AML-193 (cell line): ENCODE results near the gene GNAT3.

Experiments
- DNase-seq, 2 experiments: peaks; one replicate each; lab custom pipeline; 2025; lab: John Stamatoyannopoulos, UW

GNAT3 gene

DNA sequence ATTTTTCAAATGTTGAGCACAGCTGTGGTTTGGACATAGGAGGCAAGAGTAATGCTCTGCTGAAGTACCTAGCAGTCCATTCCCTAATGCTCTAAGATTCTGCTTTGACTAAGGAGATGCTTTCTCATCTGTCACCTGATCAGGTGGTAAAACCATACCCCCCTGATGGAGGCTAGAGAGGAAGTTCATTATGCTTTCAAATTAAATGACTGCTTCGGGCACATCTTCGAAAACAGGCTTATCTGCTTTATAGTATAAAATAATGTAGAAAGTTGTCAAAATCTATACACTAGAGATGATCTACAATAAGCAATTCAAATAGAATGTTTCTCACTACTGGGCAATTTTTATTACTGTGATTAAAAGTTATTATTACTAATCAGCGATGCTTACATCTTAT lies at the start of gene GNAT3:
Gene GNAT3 (minus strand): TSS at position 101 of the 400 bp plus-strand sequence. CDS start 138 bp downstream, outside the sequence.
- DNase-seq, result no peak

DNA sequence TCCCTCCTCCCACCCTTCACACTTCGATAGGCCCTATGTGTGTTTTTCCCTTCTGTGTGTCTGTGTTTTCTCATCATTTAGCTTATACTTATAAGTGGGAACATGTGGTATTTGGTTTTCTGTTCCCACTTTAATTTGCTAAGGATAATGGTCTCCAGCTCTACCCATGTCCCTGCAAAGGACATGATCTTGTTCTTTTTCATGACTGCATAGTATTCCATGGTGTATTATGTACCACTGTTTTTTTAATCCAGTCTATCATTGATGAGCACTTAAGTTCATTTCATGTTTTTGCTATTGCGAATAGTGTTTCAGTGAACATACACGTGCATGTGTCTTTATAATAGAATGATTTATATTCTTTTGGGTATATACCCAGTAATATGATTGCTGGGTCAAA lies 46.3 kb upstream of the GNAT3 start:
- no peak for DNase-seq

DNA sequence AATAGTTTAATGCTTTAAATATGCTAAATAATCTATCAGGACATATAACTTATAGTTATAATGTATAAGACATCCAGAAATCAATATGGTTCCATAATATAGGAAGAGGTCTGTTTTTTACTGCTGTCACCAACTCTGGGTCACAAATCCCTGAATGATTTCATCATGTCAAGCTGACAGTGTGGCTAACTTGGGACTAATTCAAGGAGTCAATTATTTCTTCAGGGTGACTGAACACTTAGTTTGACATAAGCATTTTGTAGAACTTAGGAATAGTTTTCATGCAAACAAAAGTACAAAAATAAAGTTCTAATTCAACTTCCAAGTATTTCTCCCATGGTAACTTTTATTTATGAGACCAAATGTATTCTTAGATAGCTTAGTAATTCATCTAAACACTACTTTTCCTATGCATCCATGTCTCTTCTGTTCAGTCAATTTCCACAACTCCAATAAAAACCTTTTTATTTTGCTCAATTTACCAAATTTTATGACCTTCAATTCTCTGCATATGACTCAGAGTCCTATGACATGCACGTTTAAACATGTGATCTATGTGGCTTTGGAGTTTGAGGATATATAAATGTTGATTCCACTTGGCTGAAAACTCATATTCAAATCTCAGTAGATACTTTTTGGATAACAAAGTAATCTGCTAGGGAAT lies 40.3 kb upstream of the GNAT3 start:
- DNase-seq, result no peak

DNA sequence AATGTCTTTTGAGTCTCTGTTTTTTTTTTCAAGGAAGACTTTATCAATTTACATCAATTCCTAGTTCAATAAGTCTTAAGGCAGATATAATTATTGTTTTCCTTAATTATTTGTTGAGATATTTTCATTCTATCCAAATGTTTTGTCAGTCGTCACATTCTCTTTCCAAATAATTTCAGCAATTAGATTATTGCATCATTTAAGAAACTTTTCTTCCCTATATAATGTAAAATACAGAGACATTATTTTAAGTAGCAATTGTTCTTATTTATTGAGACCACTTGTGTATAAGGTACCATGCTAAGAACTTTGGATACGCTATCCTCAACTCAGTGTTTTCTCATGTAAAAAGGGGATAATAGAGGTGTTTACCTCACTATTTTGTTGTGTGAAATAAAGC lies 38.1 kb upstream of the GNAT3 start:
- no peak for DNase-seq

DNA sequence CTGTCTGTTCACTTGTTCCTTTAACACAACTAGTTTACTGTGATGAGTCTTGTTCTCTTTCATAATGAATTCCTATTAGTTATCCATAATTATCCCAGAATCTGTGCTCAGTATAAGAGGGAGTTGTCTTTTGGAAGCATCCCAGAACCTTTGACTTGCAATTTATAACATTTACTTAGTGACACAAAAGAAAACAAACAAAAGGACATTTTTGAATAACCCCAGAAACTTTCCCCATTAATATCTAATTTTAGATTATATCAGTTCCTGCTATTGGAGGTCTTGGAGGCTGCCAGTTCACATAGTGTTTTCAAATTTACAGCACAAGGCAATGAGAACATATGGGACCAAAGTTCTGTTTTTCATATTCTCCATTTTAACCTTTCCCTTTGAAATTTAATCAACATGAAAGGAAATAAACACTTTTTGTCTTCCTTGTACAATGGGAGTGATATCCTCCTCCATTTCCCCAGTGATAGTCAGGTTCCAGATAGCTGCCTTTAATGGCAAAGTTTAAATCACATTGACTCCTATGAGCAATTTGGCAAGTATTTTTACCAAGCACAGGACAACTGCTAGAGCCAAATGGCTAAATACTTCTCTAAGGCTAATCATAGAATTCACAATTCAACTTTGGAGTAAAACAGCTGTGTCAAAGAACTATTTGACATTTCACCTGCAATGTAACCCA lies 37.1 kb upstream of the GNAT3 start:
- no peak for DNase-seq

DNA sequence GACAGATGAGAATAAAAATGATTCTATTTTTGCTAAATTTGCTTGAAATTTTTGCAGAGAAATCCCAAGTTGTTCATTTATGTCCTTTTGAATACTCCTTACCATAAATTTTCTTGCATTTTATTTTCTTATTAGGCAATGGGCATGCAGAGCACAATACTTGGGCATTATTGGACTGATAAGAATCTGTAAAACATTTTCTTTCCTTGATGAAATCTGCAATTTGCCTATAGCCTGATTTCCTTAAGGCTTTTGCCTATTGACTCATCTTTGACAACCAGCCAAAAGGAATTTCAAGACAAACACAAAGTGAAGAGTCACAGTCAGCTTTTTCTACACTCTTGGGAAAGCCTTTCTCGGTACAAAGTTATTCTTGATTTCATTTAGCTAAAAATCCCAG lies 30.5 kb upstream of the GNAT3 start:
- no peak for DNase-seq

DNA sequence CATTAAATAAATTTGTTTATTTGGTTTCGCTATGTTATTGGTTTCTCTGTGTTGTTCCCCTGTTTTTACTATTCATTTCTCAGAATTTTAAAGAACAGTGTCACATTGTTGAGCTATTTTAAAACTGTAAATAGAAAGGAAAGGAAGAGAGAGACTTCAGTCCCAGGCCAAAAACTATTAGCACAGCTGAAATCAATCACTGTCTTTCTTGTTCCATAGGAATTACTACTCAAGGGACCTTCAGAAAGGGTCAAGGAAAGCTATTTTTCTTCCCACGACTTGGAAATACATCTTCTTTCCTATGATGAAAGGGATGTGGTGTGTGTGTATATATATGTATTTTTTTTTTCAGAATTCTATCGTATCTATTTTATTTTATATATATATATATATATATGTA lies 29.0 kb upstream of the GNAT3 start:
- no peak for DNase-seq

DNA sequence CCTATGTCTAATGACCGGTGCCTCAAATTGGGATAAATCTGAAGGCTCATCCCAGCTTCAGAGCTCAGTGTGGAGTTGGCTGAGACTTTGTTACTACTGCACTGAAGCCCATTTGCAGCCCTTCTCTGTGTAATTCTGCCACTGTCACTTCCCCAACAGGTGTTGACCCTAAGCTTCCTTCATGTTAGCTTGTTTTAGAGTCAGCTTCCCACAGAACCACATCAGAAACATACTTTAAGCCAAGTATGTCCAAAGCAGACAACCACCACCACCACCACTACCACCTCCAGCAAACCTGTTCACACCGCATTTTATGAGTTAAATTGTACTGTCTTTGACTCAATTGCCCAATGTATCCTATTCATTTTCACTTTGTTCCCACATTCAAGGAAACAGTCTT lies 25.2 kb upstream of the GNAT3 start:
- no peak for DNase-seq

DNA sequence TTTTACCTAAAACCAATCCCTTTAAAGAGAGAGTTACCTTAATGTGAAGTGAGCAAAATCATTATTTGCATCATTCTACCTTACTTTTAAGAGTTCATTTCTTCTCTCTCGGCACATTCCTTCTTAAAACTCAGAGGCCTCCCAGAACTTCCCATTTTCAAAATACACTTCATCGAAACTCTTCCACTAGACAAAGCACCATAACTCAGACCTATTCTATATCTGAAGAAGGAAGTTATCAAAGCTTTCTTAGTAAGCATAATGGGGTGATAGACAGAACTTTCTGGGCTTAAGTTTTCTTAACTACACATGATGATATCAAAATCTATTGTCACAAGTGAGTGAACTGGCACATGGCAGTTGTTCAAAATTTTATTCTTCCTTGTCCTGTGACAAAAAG lies 24.6 kb upstream of the GNAT3 start:
- no peak for DNase-seq

DNA sequence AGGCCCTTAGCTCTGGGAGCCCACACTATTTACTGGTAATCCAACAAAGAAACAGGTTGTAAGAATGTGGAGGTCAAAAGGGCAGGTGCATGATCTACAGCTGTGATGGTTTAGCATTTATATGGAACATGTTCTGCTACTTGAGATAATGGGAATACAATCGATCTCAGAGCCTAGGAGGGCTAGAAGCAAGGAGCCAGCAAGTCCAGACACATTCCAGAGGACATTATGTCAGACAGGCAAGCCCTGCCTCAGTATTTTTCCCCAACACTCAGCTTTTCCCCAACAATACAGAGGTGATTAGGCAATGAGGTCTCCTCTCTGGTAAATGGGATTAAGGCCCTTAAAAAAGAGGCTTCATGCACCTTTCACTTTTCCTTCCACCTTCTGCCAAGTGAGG lies 21.4 kb upstream of the GNAT3 start:
- no peak for DNase-seq

DNA sequence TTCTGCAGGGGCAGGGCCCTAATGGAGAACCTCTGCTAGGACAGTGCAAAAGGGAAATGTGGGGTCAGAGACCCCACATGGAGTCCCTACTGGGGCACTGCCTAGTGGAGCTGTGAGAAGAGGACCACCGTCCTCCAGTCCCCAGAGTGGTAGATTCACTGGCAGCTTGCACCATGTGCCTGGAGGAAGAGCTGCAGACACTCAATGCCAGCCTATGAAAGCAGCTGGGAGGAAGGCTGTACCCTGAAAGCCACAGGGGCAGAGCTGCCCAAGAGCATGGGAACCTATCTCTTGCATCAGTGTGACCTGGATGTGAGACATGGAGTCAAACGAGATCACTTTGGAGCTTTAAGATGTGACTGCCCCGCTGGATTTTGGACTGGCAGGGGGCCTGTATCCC lies 20.3 kb upstream of the GNAT3 start:
- DNase-seq, result no peak

DNA sequence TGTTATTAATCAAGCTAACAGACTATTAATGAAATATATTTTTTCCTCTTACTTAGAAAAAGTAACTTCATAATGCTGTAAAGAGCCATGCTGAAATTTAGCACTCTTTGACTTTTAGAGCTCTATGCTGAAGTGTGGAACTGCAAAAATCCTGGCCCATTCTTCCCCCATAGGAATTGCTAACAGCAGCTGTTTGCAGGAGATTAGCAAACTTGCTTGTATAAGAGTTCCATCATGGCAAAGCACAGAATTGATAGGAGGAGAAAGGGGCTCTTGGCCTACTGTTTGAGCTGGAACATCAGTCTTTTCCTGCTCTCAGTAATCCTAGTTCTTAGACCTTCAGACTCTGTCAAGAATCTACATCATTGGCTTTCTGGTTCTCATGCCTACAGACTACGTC lies 18.3 kb upstream of the GNAT3 start:
- DNase-seq, result no peak

DNA sequence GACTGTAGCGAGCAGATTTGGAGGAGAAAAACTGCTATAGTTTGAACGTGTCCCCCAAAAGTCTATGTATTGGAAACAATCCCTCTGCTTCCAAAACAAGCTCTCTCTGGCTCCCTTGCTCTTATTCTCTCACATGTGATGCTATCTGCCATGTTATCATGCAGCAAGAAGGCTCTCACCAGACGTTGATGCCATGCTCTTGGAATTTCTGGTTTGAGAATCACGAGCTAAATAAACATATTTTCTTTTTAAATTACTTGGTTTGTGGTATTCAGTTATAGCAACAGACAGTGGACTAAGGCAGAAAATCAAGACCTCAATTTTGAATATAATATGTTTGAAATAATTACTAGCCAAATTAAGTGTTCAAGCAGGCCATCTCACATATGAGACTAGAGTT lies 17.5 kb upstream of the GNAT3 start:
- DNase-seq, result no peak

DNA sequence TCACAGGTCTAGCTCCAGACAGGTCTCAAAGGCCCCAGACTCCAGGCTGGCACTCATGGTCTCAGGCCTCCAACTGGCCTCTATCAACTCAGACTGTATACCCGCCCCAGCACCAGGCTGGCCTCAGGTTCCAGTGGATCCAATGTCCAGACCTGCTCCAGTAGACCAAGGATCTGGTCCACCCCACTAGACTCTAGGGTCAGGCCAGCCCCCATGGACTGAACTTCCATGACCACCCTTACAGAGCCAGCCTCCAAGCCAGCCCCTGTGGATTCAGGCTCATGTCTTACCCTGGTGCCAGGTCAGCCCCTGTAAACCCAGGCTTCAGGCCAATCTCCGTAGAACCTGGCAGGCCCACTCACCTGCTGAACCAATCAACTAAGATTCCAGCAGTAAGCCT lies 16.8 kb upstream of the GNAT3 start:
- no peak for DNase-seq

DNA sequence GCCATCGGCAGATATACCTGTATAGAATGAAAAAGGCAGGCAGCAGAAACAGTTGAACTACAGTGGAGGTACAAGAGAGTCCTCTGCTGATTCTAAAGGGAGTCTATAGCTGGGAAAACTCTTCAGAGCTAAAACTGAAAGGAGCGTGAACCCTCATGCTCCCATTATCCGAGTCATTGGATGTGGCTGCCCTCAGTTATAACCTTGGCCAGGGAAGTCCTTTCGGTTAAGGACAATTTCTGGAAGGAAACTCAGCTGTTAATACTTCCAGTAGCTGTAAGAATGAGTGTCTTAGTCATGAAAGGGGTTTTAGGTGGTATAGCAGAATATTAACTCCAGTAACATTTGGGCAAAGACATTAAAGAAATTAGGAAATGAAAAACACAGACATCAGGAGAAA lies 14.6 kb upstream of the GNAT3 start:
- DNase-seq, result no peak

DNA sequence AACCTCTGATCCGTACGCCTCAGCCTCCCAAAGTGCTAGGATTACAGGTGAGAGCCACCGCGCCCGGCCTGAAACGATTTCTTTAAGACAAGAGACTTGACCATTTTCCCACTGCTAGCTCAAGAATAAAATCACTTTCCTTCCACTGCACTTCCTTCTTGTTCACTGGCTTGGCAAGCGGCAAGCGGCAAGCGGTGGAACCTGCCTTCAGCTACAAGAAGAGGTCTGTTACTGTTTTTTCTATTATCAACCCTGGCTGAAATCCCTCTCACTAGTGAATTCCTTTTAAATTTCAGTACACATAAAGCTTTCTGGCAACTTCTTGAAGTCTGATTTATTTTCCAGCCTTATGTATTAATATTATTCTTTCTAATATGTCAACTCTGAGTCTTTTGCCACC lies 12.8 kb upstream of the GNAT3 start:
- no peak for DNase-seq

DNA sequence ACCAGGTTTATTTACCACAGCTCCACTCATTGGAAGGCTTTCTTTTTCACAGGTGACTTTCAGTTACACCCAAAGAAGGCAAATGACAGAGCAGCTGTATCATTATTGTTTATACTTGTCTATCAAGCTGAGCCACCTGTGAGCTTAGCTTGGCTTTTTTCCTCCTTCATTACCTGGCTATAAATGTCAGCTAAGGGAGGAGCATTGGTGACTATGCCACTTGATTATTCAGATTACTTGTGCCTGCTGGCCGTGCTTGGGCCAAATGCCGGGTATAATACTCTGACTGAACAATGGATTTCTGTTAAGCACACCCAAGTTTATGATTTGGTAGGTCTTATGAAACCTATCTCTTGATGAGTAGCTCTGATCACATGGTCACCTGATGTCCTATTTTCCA lies 9.9 kb upstream of the GNAT3 start:
- no peak for DNase-seq

DNA sequence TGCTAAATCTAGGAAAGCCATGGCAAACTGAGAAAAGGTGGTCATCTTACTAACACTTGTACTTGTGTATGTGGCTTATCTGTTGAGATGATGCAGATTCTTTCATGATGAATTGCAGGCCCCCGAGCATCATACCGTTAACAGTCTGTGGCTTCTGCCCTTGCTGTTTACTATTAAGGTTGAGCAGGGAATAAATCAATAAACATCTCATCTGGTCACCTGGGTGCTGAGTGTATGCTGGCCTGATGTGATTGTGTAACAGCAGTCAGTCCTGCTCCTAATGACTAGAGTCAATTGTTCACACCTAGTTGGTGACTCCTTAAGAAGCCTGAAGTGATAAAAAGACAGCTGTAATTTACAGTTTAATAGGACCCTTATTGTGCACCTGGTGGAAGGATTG lies 8.3 kb upstream of the GNAT3 start:
- DNase-seq, result no peak

DNA sequence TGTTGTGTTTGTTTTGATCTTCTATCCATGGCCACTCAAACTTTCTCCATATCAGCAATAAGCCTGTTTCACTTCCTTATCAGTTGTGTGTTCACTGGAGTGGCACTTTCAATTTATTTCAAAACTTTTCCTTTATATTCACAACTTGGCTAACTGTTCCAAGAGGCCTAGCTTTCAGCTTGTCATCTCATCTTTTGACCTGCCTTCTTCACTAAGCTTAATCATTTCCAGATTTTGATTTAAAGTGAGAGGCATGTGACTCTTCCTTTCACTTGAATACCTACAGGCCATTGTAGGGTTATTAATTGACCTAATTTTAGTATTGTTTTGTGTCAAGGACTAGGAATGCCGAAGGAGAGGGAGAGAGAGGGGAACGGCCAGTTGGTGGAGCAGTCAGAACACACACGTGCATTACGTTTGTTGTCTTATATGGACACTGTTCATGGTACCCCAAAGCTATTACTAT lies 5.5 kb upstream of the GNAT3 start:
- no peak for DNase-seq

DNA sequence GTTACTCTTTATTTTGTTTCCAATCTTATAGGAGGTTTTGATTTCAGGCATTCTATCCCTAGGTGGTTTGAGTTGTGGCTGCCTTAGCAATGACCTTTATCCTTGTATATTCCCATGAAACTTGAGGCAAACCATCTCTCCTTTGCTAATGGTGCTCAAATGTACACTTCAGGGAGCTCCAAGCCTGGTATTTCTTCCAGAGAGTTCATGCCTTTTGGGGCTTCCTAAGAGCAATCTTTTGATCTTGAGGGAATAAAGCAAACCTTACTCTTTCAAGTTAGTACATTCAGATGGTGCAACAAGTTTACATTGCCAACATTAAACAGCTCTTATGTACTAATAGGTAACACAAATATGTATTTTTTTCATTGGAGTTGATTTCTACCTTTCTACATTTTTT lies 3.4 kb upstream of the GNAT3 start:
- DNase-seq, result no peak

DNA sequence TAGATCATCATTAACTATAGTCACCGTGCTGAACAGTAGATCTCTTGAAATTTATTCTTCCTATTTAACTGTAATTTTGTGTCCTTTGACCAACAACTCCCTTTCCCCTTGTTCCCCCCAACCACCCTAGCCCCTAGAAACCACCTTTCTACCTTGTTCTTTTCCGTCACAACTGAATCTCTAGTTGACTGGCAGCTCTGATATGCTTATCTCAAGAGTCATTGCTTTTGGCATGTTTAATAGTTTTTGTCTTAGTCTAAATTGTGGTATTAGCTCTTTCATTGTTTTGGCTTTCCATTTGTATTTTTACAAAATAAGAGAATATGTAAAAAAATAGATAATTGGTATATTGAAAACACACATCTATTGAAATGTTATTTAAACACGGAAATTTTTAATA lies 1.8 kb downstream of the GNAT3 start:
- DNase-seq, result no peak

DNA sequence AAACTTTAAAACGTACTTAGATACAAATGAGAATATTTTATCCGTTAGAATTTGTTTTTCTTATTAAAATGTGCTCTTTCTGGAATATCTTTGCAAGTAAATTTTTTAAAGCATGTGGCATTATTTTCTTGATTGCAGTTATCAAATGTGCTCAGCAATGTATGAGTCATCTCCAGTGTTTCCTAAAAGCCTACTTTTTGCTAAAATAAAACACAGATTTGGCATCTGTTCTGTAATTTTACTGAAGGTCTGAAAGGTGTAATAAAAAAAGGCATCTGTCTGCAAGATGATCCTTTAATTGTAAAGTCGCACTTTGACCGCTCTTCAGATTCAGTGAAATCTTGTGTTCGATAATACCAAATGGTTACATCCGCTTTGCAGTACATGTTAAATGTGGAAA lies 3.4 kb downstream of the GNAT3 start:
- DNase-seq, result no peak

DNA sequence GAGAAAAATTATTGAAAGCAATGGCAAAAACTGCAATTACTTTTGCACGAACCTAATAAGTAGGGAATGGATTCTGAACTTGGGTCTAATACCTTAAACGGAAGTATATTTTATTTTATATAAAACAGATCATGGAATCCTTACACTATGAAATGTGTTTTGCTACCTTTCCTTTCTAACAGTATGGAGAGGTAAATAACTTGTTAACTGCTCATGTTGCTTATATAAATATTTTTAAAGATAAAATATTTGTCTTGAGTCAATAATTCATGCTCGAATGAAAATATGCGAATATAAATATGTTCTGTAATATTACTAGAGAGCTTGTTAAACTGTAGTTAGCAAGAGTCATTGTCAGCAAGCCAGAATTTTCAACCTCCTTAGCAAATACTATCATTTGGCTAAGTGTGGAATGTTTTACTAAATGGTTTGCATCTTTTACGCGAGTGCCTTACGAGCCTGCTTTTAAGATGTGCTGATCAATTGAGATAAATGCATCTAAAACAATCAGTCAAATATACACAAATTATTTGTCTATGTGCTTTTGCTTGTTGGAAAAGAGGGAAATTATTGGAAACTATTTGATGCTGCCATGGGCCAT lies 5.9 kb downstream of the GNAT3 start:
- no peak for DNase-seq

DNA sequence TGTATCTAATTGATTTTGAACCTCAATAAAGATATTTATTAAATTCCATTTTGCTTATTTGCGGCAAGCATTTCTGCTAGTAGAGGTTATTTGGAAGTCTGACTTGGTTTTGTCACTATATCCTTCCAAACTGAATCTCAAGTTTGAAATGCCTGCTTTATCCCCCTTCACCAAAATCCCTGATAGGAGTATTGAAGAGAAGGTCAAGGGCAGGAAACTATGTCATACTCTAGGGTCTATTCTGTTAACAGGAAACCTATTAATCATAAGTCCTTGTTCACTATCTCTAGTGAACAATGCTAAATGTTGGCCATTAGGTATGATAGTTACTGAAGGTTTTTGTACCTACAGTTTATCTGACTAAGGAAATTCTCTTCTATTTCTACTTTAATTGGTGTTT lies 11.5 kb downstream of the GNAT3 start:
- no peak for DNase-seq
